ENCODE results near the gene PCDHGA1. TPM values are rescaled to one million over a fixed set of nuclear protein-coding genes. Genes with fewer than 3 reads are reported as not detected.

PCDHGA1 gene
- total RNA-seq, 4 donors from 2014 or later = 0.90 to 2.5 (median 1.8) TPM

DNA sequence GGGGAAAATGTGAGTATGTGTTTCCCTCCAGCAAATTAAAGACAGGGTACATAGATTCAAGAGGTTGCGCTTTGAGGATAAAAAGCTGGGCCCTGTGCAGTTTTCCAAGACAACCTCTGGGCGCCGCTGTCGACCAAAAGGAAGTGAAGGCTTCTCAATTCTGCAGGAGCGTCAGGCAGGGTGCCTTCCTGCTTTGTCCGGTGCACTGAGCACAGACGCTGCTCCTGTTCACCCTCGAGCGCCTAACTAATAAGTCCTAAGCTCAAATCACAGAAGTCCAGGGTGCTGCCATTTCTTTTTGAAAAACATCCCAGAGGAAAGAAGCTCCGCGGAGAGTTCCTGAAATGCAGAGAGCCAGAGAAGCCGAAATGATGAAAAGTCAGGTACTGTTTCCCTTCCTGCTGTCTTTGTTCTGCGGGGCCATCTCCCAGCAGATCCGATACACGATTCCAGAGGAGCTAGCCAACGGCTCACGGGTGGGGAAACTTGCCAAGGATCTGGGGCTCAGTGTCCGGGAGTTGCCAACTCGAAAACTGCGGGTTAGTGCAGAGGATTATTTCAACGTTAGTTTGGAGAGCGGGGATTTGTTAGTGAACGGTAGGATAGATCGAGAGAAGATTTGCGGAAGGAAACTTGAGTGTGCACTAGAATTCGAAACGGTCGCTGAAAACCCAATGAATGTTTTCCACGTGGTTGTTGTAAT lies 19.8 kb downstream of the PCDHGA1 start, which contains the start of gene PCDHGB1:
Gene PCDHGB1 (plus strand): TSS at position 183 of the 703 bp plus-strand sequence. CDS start 162 bp downstream, at position 345.
- WGBS, 2 donors = 28 to 36% methylated on average over 29 of the region's 29 CpGs
- H3K27me3 ChIP-seq = no peaks in the 10 kb centered on the region
- H3K9me3 ChIP-seq = peaks cover 4 to 99% (median 43%) of the 10 kb centered on the region in 4 donors
- H3K27ac ChIP-seq = no peak within 1 kb of the TSS
- no peak for DNase-seq (ENCODE audit: low spot score in 2 of 2)
- peaks cover 0 to 28% (median 0%) of the 10 kb centered on the region in 3 donors for H3K36me3 ChIP-seq
- H3K4me1 ChIP-seq = no peaks in the 10 kb centered on the region
- H3K4me3 ChIP-seq = peak within 1 kb of the TSS in 1 of 4 donors; percentile 2
- no peak for TF ChIP-seq POLR2A (IDR thresholded peaks at IDR 0.05)
- TF ChIP-seq, protein P1, sequence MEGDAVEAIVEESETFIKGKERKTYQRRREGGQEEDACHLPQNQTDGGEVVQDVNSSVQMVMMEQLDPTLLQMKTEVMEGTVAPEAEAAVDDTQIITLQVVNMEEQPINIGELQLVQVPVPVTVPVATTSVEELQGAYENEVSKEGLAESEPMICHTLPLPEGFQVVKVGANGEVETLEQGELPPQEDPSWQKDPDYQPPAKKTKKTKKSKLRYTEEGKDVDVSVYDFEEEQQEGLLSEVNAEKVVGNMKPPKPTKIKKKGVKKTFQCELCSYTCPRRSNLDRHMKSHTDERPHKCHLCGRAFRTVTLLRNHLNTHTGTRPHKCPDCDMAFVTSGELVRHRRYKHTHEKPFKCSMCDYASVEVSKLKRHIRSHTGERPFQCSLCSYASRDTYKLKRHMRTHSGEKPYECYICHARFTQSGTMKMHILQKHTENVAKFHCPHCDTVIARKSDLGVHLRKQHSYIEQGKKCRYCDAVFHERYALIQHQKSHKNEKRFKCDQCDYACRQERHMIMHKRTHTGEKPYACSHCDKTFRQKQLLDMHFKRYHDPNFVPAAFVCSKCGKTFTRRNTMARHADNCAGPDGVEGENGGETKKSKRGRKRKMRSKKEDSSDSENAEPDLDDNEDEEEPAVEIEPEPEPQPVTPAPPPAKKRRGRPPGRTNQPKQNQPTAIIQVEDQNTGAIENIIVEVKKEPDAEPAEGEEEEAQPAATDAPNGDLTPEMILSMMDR (IDR thresholded peaks at IDR 0.05) = peak in 2 of 5 experiments; percentile 8 to 10

DNA sequence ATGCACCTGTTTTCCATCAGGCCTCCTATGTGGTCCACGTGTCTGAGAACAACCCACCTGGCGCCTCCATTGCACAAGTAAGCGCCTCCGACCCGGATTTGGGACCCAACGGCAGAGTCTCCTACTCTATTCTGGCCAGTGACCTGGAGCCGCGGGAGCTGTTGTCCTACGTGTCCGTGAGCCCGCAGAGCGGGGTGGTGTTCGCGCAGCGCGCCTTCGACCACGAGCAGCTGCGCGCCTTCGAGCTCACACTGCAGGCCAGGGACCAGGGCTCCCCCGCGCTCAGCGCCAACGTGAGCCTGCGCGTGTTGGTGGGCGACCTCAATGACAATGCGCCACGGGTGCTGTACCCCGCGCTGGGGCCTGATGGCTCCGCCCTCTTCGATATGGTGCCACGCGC lies 21.3 kb downstream of the PCDHGA1 start:
- peaks cover 0 to 36% (median 0%) of the 10 kb centered on the region in 3 donors for H3K36me3 ChIP-seq
- no peaks in the 10 kb centered on the region for H3K27me3 ChIP-seq
- no peaks in the 10 kb centered on the region for H3K4me1 ChIP-seq
- peaks cover 0 to 99% (median 44%) of the 10 kb centered on the region in 4 donors for H3K9me3 ChIP-seq
- DNase-seq (ENCODE audit: low spot score in 2 of 2) = no peak
- TF ChIP-seq EP300 (IDR thresholded peaks at IDR 0.05) = no peak
- TF ChIP-seq, protein P1 (IDR thresholded peaks at IDR 0.05) = no peak
- TF ChIP-seq POLR2A (IDR thresholded peaks at IDR 0.05) = no peak
- H3K4me3 ChIP-seq = no peak overlapping the region
- 44 to 49% methylated on average over 6 to 8 of the region's 36 CpGs for WGBS, 2 donors
- no peak overlapping the region for H3K27ac ChIP-seq

DNA sequence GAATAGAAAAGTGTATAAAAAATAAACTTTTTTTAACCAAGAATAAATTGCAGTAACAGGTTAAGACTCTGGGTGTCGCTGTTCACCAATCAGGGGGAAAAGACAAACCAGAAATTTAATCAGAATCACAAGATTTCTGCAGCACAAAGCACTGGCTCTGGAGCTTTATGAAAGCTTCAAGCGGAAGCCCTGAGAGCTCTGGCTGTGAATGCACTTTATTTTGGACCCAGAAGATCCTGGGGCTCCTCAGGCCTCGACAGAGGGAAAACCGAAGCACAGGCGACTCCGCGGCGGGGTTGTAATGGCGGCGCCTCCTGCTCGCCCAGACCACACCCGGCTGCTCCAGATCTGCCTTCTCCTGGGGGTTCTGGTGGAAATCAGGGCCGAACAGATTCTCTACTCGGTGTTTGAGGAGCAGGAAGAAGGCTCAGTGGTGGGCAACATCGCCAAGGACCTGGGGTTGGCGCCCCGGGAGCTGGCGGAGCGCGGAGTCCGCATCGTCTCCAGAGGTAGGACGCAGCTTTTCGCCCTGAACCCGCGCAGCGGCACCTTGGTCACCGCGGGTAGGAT lies 24.7 kb downstream of the PCDHGA1 start, which contains the start of gene PCDHGA4:
Gene PCDHGA4 (plus strand): TSS at position 122 of the 570 bp plus-strand sequence. CDS start 87 bp downstream, at position 209.
- Histone ChIP-seq H3K9me3 (peaks cover 0 to 99% (median 42%) of the 10 kb centered on the region in 4 donors), H3K4me3 (peak within 1 kb of the TSS in 2 of 4 donors; percentile 9 to 43), H3K4me1 (no peaks in the 10 kb centered on the region), H3K27me3 (no peaks in the 10 kb centered on the region), H3K27ac (no peak within 1 kb of the TSS), H3K36me3 (peaks cover 0 to 40% (median 0%) of the 10 kb centered on the region in 3 donors)
- 15 to 24% methylated on average over 29 of the region's 29 CpGs for WGBS, 2 donors
- TF ChIP-seq EP300 (IDR thresholded peaks at IDR 0.05) (no peak), POLR2A (IDR thresholded peaks at IDR 0.05) (no peak)
- TF ChIP-seq, protein P1 (IDR thresholded peaks at IDR 0.05) = peak in 4 of 5 experiments; percentile 13 to 27 (median 18)
- DNase-seq (ENCODE audit: low spot score in 2 of 2) = no peak

DNA sequence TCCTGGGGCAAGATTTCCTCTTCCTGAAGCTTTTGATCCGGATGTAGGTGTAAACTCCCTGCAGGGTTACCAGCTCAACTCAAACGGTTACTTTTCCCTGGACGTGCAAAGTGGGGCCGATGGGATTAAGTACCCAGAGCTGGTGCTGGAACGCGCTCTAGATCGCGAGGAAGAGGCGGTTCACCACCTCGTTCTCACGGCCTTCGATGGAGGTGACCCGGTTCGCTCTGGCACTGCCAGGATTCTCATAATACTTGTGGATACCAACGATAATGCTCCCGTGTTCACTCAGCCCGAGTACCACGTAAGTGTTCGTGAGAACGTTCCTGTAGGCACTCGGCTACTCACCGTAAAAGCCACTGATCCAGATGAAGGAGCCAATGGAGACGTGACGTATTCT lies 25.3 kb downstream of the PCDHGA1 start:
- WGBS, 2 donors = 59% methylated on average over 24 of the region's 24 CpGs
- peaks cover 0 to 99% (median 44%) of the 10 kb centered on the region in 4 donors for H3K9me3 ChIP-seq
- TF ChIP-seq POLR2A (IDR thresholded peaks at IDR 0.05) (no peak), EP300 (IDR thresholded peaks at IDR 0.05) (no peak)
- TF ChIP-seq, protein P1 (IDR thresholded peaks at IDR 0.05) = no peak

DNA sequence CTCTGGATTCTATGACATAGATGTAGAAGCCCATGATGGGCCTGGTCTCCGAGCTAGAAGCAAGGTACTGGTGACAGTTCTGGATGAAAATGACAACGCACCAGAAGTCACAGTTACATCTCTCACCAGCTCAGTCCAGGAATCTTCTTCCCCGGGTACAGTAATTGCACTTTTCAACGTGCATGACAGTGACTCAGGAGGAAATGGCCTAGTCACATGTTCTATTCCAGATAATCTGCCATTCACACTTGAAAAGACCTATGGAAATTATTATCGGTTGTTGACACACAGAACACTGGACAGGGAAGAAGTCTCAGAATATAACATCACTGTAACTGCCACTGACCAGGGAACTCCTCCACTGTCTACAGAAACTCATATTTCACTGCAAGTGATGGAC lies 25.8 kb downstream of the PCDHGA1 start:
- TF ChIP-seq, protein P1 (IDR thresholded peaks at IDR 0.05) = no peak
- TF ChIP-seq EP300 (IDR thresholded peaks at IDR 0.05) = no peak
- no peak for TF ChIP-seq POLR2A (IDR thresholded peaks at IDR 0.05)
- Histone ChIP-seq H3K27ac (no peak overlapping the region), H3K4me3 (no peak overlapping the region), H3K27me3 (no peaks in the 10 kb centered on the region), H3K36me3 (peaks cover 0 to 38% (median 0%) of the 10 kb centered on the region in 3 donors), H3K9me3 (peaks cover 0 to 99% (median 46%) of the 10 kb centered on the region in 4 donors), H3K4me1 (no peaks in the 10 kb centered on the region)
- WGBS, 2 donors = 74 to 75% methylated on average over 5 of the region's 5 CpGs
- DNase-seq (ENCODE audit: low spot score in 2 of 2) = no peak

More for the DNA sequence above, 25.3 kb downstream of the PCDHGA1 start:
- no peak for DNase-seq (ENCODE audit: low spot score in 2 of 2)
- peaks cover 0 to 37% (median 0%) of the 10 kb centered on the region in 3 donors for H3K36me3 ChIP-seq
- no peaks in the 10 kb centered on the region for H3K27me3 ChIP-seq
- H3K4me1 ChIP-seq = no peaks in the 10 kb centered on the region
- no peak overlapping the region for H3K4me3 ChIP-seq
- H3K27ac ChIP-seq = no peak overlapping the region

All from tibial nerve (tissue), 4 donors.